Muscle of back (tissue), 11 donors: ENCODE results near the gene ZNF341. TPM values are rescaled to one million over a fixed set of nuclear protein-coding genes. Genes with fewer than 3 reads are reported as not detected.
A peak's percentile ranks its signal among the peaks of the same experiment; 100 is the strongest.

Source experiments
- DNase-seq, 3 donors: peaks; one replicate each; pipeline versions ENCODE4 v3.0.0 to v3.0.0-alpha.2; 2013
- polyA plus RNA-seq, 10 donors: library from polyadenylated mRNA; unstranded; fragments of 120-200 nt; gene quantifications; one replicate each; pipeline ENCODE4 v1.2.1, GENCODE V29; 2013; ENCODE audit not compliant: insufficient read length in 10 of 10

Gene ZNF341
- polyA plus RNA-seq, 10 donors, result 2.2 to 3.6 (median 2.7) TPM

GRCh38 chr20:33824852-33825251 lies 93.1 kb downstream of the ZNF341 start:
- DNase-seq, result no peak

- no peak for DNase-seq
These were observed 93.8 kb downstream of the ZNF341 start for GRCh38 chr20:33825340-33826269.

DNA sequence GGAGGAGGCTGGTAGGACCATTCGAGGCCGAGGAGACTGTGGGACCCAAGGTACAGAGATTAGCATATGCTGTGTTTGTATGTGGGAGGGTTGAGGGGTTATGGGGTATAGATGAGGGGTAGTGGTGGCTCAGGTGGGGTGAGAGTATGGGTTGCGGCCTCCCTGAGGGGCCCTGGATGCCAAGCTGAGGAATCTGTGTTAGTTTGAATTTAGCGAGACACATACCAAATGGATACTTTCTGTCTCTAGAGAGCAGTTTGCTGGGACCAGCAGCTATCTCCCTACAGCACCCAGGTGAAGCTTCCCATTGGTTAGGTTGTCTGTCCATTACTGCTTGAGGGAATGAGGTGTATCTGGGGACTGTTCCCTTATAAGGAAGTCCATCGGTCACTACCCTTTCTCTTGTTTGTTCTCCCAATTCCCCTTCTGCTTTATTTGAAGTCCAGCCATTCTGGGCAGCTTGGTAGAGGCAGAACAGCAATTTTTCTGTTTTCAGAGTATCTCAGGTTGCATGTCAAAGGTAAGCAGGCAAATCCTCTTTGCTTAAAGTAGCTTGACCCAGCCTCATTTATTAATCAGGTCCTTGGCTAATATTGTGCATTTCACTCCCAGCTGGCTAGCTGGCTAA lies 94.6 kb downstream of the ZNF341 start:
- no peak for DNase-seq

DNA sequence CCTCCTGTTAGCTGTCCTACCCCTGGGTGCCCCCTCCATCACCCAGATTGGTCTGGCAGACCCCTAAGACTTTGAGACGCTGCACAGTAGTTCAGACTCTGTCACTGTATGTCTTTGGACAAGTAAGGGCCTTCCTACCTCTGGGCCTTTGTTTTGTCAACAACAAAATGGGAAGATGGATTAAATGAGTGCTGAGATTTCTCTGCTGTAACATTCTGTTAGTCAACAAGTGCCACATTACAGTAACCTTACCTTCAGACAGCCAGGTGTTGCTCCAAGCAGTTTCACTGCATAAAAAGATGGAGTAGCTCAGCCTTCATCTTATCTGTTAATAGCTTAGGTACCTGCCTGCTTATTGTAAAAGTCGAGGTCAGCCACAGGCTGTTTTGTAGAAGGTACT lies 95.3 kb downstream of the ZNF341 start:
- no peak for DNase-seq

DNA sequence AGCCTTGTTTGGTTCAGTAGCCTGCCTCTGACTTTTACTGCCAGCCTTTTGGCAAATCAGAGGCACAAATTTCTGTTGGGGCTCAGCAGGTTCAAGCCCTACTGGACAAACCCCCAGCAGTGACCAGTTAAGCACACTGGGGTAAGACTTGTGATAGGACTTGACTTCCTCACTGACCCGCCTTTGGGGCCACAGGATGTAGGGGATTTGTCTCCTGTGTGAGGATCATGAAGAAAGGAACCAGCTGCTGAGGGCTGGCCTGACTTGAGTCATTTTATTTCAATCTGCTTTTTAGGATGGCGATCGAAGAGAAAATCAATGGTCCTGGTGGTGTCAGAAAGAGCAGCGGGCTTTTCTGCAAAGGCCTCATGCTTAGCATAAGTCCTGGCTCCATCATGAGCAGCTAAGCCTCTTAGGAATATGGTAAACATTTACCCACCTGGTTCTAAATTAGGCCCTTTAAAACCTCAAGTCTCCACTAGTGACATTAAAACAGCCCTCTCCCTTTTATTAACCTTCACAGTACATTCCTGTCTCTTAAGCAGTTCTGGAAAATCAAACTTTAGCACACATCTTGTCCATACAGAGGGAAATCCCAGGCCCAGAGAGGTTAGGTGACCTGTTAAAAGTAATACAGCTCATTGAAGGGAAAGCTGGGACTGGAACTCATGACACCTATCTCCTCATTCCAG lies 96.0 kb downstream of the ZNF341 start:
- no peak for DNase-seq

GRCh38 chr20:33828326-33828844 lies 96.6 kb downstream of the ZNF341 start:
- peak in 1 of 3 donors; percentile 45 for DNase-seq

GRCh38 chr20:33828967-33829560 lies 97.3 kb downstream of the ZNF341 start:
- peak in 1 of 3 donors; percentile 49 for DNase-seq

DNA sequence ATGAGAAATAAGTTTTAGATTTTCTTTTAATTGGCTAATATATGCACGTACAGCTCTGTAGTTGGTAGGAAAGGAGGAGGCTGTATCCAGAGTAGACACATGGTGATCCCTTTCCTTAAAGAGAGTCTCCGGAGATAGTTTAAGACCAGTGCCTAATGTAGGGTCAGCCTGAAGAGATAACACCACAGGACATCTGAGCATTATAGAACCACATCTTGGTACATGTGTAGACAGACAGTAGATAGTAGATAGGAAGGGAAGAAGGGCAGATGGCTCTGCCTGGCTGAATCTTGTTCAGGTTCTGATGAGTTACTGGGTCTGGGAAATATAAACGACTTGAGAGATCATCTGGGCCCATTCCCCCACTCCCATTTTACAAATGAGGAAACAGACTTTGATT lies 97.8 kb downstream of the ZNF341 start:
- no peak for DNase-seq

- peak in 1 of 3 donors; percentile 31 for DNase-seq
These were observed 98.6 kb downstream of the ZNF341 start for GRCh38 chr20:33830371-33830770.

DNA sequence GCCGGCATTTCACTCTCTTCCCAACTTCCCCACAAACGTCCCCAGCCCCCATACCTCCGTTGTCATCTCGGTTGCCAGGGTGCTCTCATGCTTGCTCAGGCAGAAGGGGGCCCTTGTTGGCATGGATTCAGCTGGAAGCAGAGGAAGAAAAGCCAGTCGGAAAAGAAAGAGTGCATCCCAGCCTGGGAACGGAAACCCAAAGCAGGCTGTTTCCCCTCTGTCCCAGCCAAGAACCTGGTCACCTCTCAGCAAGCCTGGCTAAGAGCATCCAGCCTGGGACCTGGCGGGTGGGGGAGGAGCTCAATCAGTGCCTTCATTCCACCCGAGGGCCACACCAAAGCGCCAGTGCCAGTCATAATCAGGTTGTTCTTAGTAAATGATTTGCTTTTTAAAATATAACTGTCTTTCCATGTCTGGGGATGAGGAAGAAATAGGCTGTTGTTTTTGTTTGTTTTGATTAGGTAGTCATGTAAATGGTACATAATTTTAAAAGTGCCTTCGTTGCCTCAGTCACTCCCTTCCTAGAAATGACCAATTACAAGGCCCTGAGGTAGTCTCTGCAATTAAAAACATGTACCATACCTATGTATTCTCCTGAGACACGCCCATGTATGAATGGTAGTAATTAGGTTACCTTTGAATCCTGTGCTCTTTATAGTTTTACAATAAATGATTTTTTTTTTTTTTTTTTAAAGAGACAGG lies 100.5 kb downstream of the ZNF341 start:
- DNase-seq, result peak in 1 of 3 donors; percentile 74

- no peak for DNase-seq
These were observed 101.5 kb downstream of the ZNF341 start for GRCh38 chr20:33833333-33833732.

GRCh38 chr20:33835615-33836172 lies 103.9 kb downstream of the ZNF341 start:
- no peak for DNase-seq

- no peak for DNase-seq
These were observed 104.5 kb downstream of the ZNF341 start for GRCh38 chr20:33836277-33836676.

- DNase-seq, result no peak
These were observed 105.5 kb downstream of the ZNF341 start for GRCh38 chr20:33837096-33837830.

DNA sequence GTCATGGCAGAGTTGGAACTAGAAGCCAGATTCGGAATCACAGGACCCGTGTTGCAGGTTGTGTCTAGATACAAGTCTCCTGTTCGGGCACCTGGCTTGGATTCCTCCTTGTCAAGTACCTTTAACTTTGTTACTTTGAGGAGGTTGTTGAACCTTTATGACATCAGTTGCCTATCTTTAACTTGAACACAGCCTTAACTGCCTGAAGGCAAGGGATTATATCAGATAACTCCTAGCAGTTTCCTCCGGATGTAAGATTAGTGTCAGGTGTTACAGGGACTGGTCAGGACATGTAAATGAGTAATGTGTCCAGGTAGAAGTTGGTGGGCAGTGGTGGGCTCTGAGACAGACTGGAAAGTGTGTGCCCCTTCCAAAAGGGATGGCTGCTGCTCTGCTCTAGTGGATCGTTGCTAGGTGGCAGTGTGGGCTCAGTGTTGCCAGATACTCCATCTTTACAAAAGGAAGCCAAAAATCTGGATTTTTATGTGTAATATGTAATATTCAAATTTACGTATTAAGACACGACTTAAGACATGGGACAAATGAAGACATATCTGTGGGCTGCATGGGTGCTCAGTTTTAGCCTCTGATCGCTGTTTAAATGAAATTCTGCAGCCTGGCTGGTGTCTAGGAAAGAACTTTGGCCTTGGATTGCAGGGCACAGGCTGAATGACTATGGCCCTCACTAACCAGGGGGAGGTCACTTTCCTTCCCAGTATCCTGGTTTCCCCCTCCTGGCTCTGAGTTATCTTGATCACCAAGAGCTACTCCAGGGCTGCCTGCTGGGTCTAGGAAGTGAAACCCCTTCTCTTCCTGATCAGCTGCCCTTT lies 106.5 kb downstream of the ZNF341 start:
- no peak for DNase-seq

DNA sequence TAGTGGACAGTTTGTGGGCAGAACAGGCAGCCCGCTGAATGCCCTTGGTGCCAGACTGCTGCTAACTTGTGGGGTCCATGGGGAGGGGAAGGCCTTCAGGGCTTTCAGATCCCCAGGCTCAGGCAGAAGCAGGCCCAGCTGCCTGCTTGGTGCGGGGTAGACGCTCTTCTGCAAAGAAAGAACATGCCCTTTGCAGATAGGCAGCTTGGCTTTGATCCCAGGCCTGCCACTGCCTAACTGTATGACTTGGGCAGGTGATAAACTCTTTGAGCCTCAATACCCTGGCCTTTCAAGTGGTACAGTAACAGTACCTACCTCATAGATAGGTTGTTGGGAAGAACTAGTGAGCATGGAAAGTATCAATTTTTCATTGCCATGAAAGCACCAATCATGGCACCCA lies 107.8 kb downstream of the ZNF341 start:
- DNase-seq, result no peak

- DNase-seq, result no peak
These were observed 108.4 kb downstream of the ZNF341 start for GRCh38 chr20:33840160-33840559.

- no peak for DNase-seq
These were observed 109.1 kb downstream of the ZNF341 start for GRCh38 chr20:33840759-33841435.

- DNase-seq, result no peak
These were observed 109.6 kb downstream of the ZNF341 start for GRCh38 chr20:33841436-33841799.
